Measurements from ENCODE around the gene APOBEC3H. TPM values are rescaled to one million over a fixed set of nuclear protein-coding genes. Genes with fewer than 3 reads are reported as not detected.

Gene APOBEC3H
- total and polyA plus RNA-seq, 5 donors: 0.25 to 0.57 TPM; not detected in 3

- WGBS: 83% methylated on average over 14 of the region's 14 CpGs
- Histone ChIP-seq H3K27me3 (ENCODE audit: control insufficient read depth, insufficient read depth) (no peaks in the 10 kb centered on the region), H3K9me3 (ENCODE audit: control insufficient read depth, low read length) (no peaks in the 10 kb centered on the region), H3K4me3 (ENCODE audit: low read length) (no peak overlapping the region), H3K4me1 (ENCODE audit: control insufficient read depth, insufficient read depth, low read length) (peaks cover 1% of the 10 kb centered on the region), H3K27ac (ENCODE audit: low read length) (no peak overlapping the region)
- intact Hi-C loops (cut with DNase I): no loop called here
- ATAC-seq (no peak), DNase-seq (no peak)
These were observed 13.6 kb upstream of the APOBEC3H start for GRCh38 chr22:39083212-39084165.

- 90% methylated on average over 8 of the region's 8 CpGs for WGBS
- Histone ChIP-seq H3K4me3 (ENCODE audit: low read length) (no peak overlapping the region), H3K9me3 (ENCODE audit: control insufficient read depth, low read length) (no peaks in the 10 kb centered on the region), H3K27ac (ENCODE audit: low read length) (no peak overlapping the region), H3K27me3 (ENCODE audit: control insufficient read depth, insufficient read depth) (no peaks in the 10 kb centered on the region), H3K4me1 (ENCODE audit: control insufficient read depth, insufficient read depth, low read length) (peaks cover 1% of the 10 kb centered on the region)
- intact Hi-C loops (cut with DNase I): no loop called here
- ATAC-seq: no peak
- no peak for DNase-seq
These were observed 12.4 kb upstream of the APOBEC3H start for GRCh38 chr22:39084666-39085065.

- no peak for DNase-seq
- H3K27me3 ChIP-seq (ENCODE audit: control insufficient read depth, insufficient read depth): no peaks in the 10 kb centered on the region
- no peak for ATAC-seq
- H3K4me3 ChIP-seq (ENCODE audit: low read length): no peak overlapping the region
- peaks cover 1% of the 10 kb centered on the region for H3K4me1 ChIP-seq (ENCODE audit: control insufficient read depth, insufficient read depth, low read length)
- WGBS: 82% methylated on average over 6 of the region's 6 CpGs
- no peak overlapping the region for H3K27ac ChIP-seq (ENCODE audit: low read length)
- intact Hi-C loops (cut with DNase I): no loop called here
- H3K9me3 ChIP-seq (ENCODE audit: control insufficient read depth, low read length): no peaks in the 10 kb centered on the region
These were observed 9.9 kb upstream of the APOBEC3H start for GRCh38 chr22:39087098-39087497.

GRCh38 chr22:39087881-39088684, 9.0 kb upstream of the APOBEC3H start:
- intact Hi-C loops (cut with DNase I): no loop called here
- no peak overlapping the region for H3K27ac ChIP-seq (ENCODE audit: low read length)

GRCh38 chr22:39088685-39089032, 8.4 kb upstream of the APOBEC3H start:
- no peak for ATAC-seq
- DNase-seq: no peak
- H3K27me3 ChIP-seq (ENCODE audit: control insufficient read depth, insufficient read depth): no peaks in the 10 kb centered on the region
- intact Hi-C loops (cut with DNase I): no loop called here
- no peaks in the 10 kb centered on the region for H3K9me3 ChIP-seq (ENCODE audit: control insufficient read depth, low read length)
- 80% methylated on average over 5 of the region's 5 CpGs for WGBS
- no peak overlapping the region for H3K27ac ChIP-seq (ENCODE audit: low read length)
- H3K4me3 ChIP-seq (ENCODE audit: low read length): no peak overlapping the region
- peaks cover 1% of the 10 kb centered on the region for H3K4me1 ChIP-seq (ENCODE audit: control insufficient read depth, insufficient read depth, low read length)

More at GRCh38 chr22:39087881-39088684, 9.0 kb upstream of the APOBEC3H start:
- H3K4me3 ChIP-seq (ENCODE audit: low read length): no peak overlapping the region
- H3K4me1 ChIP-seq (ENCODE audit: control insufficient read depth, insufficient read depth, low read length): peaks cover 1% of the 10 kb centered on the region
- ATAC-seq (peak; percentile 44 to 83), DNase-seq (peak; percentile 40 to 74 (median 63))
- H3K27me3 ChIP-seq (ENCODE audit: control insufficient read depth, insufficient read depth): no peaks in the 10 kb centered on the region
- WGBS: 45% methylated on average over 18 of the region's 18 CpGs
- H3K9me3 ChIP-seq (ENCODE audit: control insufficient read depth, low read length): no peaks in the 10 kb centered on the region

- no peak for DNase-seq
- H3K4me3 ChIP-seq (ENCODE audit: low read length): no peak overlapping the region
- WGBS: 62% methylated on average over 6 of the region's 6 CpGs
- H3K27ac ChIP-seq (ENCODE audit: low read length): no peak overlapping the region
- no peak for ATAC-seq
- intact Hi-C loops (cut with DNase I): no loop called here
- no peaks in the 10 kb centered on the region for H3K9me3 ChIP-seq (ENCODE audit: control insufficient read depth, low read length)
- H3K27me3 ChIP-seq (ENCODE audit: control insufficient read depth, insufficient read depth): no peaks in the 10 kb centered on the region
- H3K4me1 ChIP-seq (ENCODE audit: control insufficient read depth, insufficient read depth, low read length): peaks cover 1% of the 10 kb centered on the region
These were observed 7.1 kb upstream of the APOBEC3H start for GRCh38 chr22:39089928-39090327.

- Histone ChIP-seq H3K4me3 (ENCODE audit: low read length) (no peak overlapping the region), H3K27me3 (ENCODE audit: control insufficient read depth, insufficient read depth) (no peaks in the 10 kb centered on the region), H3K9me3 (ENCODE audit: control insufficient read depth, low read length) (no peaks in the 10 kb centered on the region), H3K4me1 (ENCODE audit: control insufficient read depth, insufficient read depth, low read length) (peaks cover 1% of the 10 kb centered on the region), H3K27ac (ENCODE audit: low read length) (no peak overlapping the region)
- intact Hi-C loops (cut with DNase I): no loop called here
- WGBS: 69% methylated on average over 15 of the region's 15 CpGs
- DNase-seq (peak in 2 of 3 donors; percentile 73 to 74), ATAC-seq (peak in 1 of 2 donors; percentile 5)
These were observed 6.5 kb upstream of the APOBEC3H start for GRCh38 chr22:39090426-39091064.

- intact Hi-C loops (cut with DNase I): no loop called here
- WGBS: 75% methylated on average over 23 of the region's 23 CpGs
- Histone ChIP-seq H3K4me3 (ENCODE audit: low read length) (no peak overlapping the region), H3K9me3 (ENCODE audit: control insufficient read depth, low read length) (no peaks in the 10 kb centered on the region), H3K27me3 (ENCODE audit: control insufficient read depth, insufficient read depth) (no peaks in the 10 kb centered on the region), H3K27ac (ENCODE audit: low read length) (no peak overlapping the region), H3K4me1 (ENCODE audit: control insufficient read depth, insufficient read depth, low read length) (peaks cover 1% of the 10 kb centered on the region)
- DNase-seq (no peak), ATAC-seq (no peak)
These were observed 5.6 kb upstream of the APOBEC3H start for GRCh38 chr22:39091126-39092081.

GRCh38 chr22:39092111-39092862, 4.8 kb upstream of the APOBEC3H start:
- WGBS: 66% methylated on average over 8 of the region's 8 CpGs
- no peak overlapping the region for H3K27ac ChIP-seq (ENCODE audit: low read length)
- no peaks in the 10 kb centered on the region for H3K9me3 ChIP-seq (ENCODE audit: control insufficient read depth, low read length)
- ATAC-seq (no peak), DNase-seq (no peak)
- peaks cover 4% of the 10 kb centered on the region for H3K4me1 ChIP-seq (ENCODE audit: control insufficient read depth, insufficient read depth, low read length)
- H3K4me3 ChIP-seq (ENCODE audit: low read length): no peak overlapping the region
- intact Hi-C loops (cut with DNase I): no loop called here
- H3K27me3 ChIP-seq (ENCODE audit: control insufficient read depth, insufficient read depth): no peaks in the 10 kb centered on the region
